Measurements from ENCODE around the gene STAT5B. TPM values are rescaled to one million over a fixed set of nuclear protein-coding genes. Genes with fewer than 3 reads are reported as not detected.
A peak's percentile ranks its signal among the peaks of the same experiment; 100 is the strongest.

The STAT5B gene
- polyA plus RNA-seq, 1 donor (not counting 4 experiments of a cell fraction or from before 2014, with no cell fraction given) = 16.1 TPM

- Histone ChIP-seq H3K79me2 (ENCODE audit: control insufficient read depth, insufficient read depth, low read length) (no peaks in the 10 kb centered on the region), H3K27ac (ENCODE audit: control insufficient read depth, insufficient read depth, low read length) (no peak overlapping the region)
Measured at GRCh38 chr17:42323268-42323773, 47.1 kb upstream of the STAT5B start.

GRCh38 chr17:42322382-42323267, 46.4 kb upstream of the STAT5B start:
- peak; percentile 87 for FAIRE-seq

More at GRCh38 chr17:42323268-42323773, 47.1 kb upstream of the STAT5B start:
- dilution Hi-C loops (cut with MboI; ENCODE audit: extremely low pct_ligation_motif_present, low sequenced_read_pairs) = loop anchor here (25.0 kb wide), 1 partner anchor 189 kb away; no protein-coding TSS in a partner anchor
- peaks cover 23 to 49% of the 10 kb centered on the region in 2 experiments for H3K36me3 ChIP-seq (ENCODE audit: control insufficient read depth in 2 of 2, extremely low read depth in 1 of 2, insufficient read depth in 2 of 2, low read length in 2 of 2)
- H3K27me3 ChIP-seq (ENCODE audit: control insufficient read depth, extremely low read depth, insufficient read depth, low read length) = no peaks in the 10 kb centered on the region
- no peaks in the 10 kb centered on the region for H3K9me3 ChIP-seq (ENCODE audit: control insufficient read depth, low read depth, low read length)
- H4K20me1 ChIP-seq (ENCODE audit: control insufficient read depth, extremely low read depth, insufficient read depth, low read length) = no peaks in the 10 kb centered on the region
- H3K9ac ChIP-seq (ENCODE audit: control insufficient read depth, extremely low read depth, insufficient read depth, low read length) = no peak overlapping the region
- DNase-seq (ENCODE audit: low read depth, low spot score) (no peak), FAIRE-seq (no peak)
- no peak overlapping the region for H3K4me2 ChIP-seq (ENCODE audit: control insufficient read depth, extremely low read depth, insufficient read depth, low read depth, low read length)
- H3K4me1 ChIP-seq (ENCODE audit: control insufficient read depth, extremely low read depth, insufficient read depth, low read length) = peaks cover 34% of the 10 kb centered on the region
- no peak overlapping the region for H2AFZ ChIP-seq (ENCODE audit: control insufficient read depth, low read length)
- TF ChIP-seq EZH2 (IDR thresholded peaks at IDR 0.05; ENCODE audit: low read length) (no peak), CTCF (optimal IDR thresholded peaks at IDR 0.05 in 1 of 3, IDR thresholded peaks at IDR 0.05 in 1 of 3, conservative IDR thresholded peaks at IDR 0.05 in 1 of 3; ENCODE audit: extremely low read depth in 1 of 3, insufficient read depth in 2 of 3, low read length in 3 of 3) (no peak)
- H3K9me1 ChIP-seq (ENCODE audit: control insufficient read depth, extremely low read depth, insufficient read depth, low read length) = peaks cover 2% of the 10 kb centered on the region
- H3K4me3 ChIP-seq (ENCODE audit: control insufficient read depth in 2 of 3, extremely low read depth in 1 of 3, insufficient read depth in 2 of 3, low read depth in 1 of 3, low read length in 3 of 3) = no peak overlapping the region

More at GRCh38 chr17:42322382-42323267, 46.4 kb upstream of the STAT5B start:
- Histone ChIP-seq H3K4me3 (ENCODE audit: control insufficient read depth in 2 of 3, extremely low read depth in 1 of 3, insufficient read depth in 2 of 3, low read depth in 1 of 3, low read length in 3 of 3) (no peak overlapping the region), H3K36me3 (ENCODE audit: control insufficient read depth in 2 of 2, extremely low read depth in 1 of 2, insufficient read depth in 2 of 2, low read length in 2 of 2) (peaks cover 25 to 51% of the 10 kb centered on the region in 2 experiments), H2AFZ (ENCODE audit: control insufficient read depth, low read length) (no peak overlapping the region), H3K27ac (ENCODE audit: control insufficient read depth, insufficient read depth, low read length) (no peak overlapping the region), H3K79me2 (ENCODE audit: control insufficient read depth, insufficient read depth, low read length) (no peaks in the 10 kb centered on the region), H3K27me3 (ENCODE audit: control insufficient read depth, extremely low read depth, insufficient read depth, low read length) (no peaks in the 10 kb centered on the region), H3K9me3 (ENCODE audit: control insufficient read depth, low read depth, low read length) (no peaks in the 10 kb centered on the region), H3K9ac (ENCODE audit: control insufficient read depth, extremely low read depth, insufficient read depth, low read length) (no peak overlapping the region), H4K20me1 (ENCODE audit: control insufficient read depth, extremely low read depth, insufficient read depth, low read length) (no peaks in the 10 kb centered on the region), H3K4me2 (ENCODE audit: control insufficient read depth, extremely low read depth, insufficient read depth, low read depth, low read length) (no peak overlapping the region), H3K9me1 (ENCODE audit: control insufficient read depth, extremely low read depth, insufficient read depth, low read length) (peaks cover 2% of the 10 kb centered on the region), H3K4me1 (ENCODE audit: control insufficient read depth, extremely low read depth, insufficient read depth, low read length) (peaks cover 32% of the 10 kb centered on the region)
- dilution Hi-C loops (cut with MboI; ENCODE audit: extremely low pct_ligation_motif_present, low sequenced_read_pairs) = loop anchor here (25.0 kb wide), 1 partner anchor 190 kb away; no protein-coding TSS in a partner anchor
- DNase-seq (ENCODE audit: low read depth, low spot score) = peak; percentile 72
- TF ChIP-seq CTCF (optimal IDR thresholded peaks at IDR 0.05 in 1 of 3, IDR thresholded peaks at IDR 0.05 in 1 of 3, conservative IDR thresholded peaks at IDR 0.05 in 1 of 3; ENCODE audit: extremely low read depth in 1 of 3, insufficient read depth in 2 of 3, low read length in 3 of 3) (peak; percentile 100), EZH2 (IDR thresholded peaks at IDR 0.05; ENCODE audit: low read length) (no peak)

All from keratinocyte (primary cell).